ENCODE data around the gene HEY2.

The HEY2 gene

GRCh38 chr6:125793280-125793679, 43.8 kb downstream of the HEY2 start:
- Histone ChIP-seq H3K36me3 (peaks cover 0 to 5% (median 0%) of the 10 kb centered on the region in 11 experiments; a peak in 1 of 22 replicates), H3K27me3 (peaks cover 0 to 10% (median 0%) of the 10 kb centered on the region in 11 experiments; a peak in 2 of 22 replicates), H3K4me1 (peaks cover 42 to 72% (median 55%) of the 10 kb centered on the region in 10 experiments), H3K9me3 (replicated peaks in 1 of 11) (no peaks in the 10 kb centered on the region), H4K20me1 (peaks cover 0 to 20% (median 0%) of the 10 kb centered on the region in 11 experiments; a peak in 2 of 22 replicates), H3K9ac (no peak overlapping the region), H3K4me2 (peak overlapping the region in 6 of 11 experiments; percentile 8 to 96 (median 56); a peak in 7 of 22 replicates), H3K4me3 (no peak overlapping the region), H3K27ac (no peak overlapping the region)
- TF ChIP-seq Cebpa-rat (IDR thresholded peaks at IDR 0.05), result no peak

GRCh38 chr6:125793863-125794262, 44.4 kb downstream of the HEY2 start:
- no peak for TF ChIP-seq Cebpa-rat (IDR thresholded peaks at IDR 0.05)
- Histone ChIP-seq H3K27ac (no peak overlapping the region), H3K36me3 (peaks cover 0 to 5% (median 0%) of the 10 kb centered on the region in 11 experiments; a peak in 1 of 22 replicates), H3K4me2 (peak overlapping the region in 6 of 11 experiments; percentile 9 to 96 (median 61); a peak in 8 of 22 replicates), H3K4me3 (no peak overlapping the region), H3K9ac (no peak overlapping the region), H3K9me3 (replicated peaks in 1 of 11) (no peaks in the 10 kb centered on the region), H3K4me1 (peaks cover 39 to 68% (median 51%) of the 10 kb centered on the region in 10 experiments), H4K20me1 (peaks cover 0 to 21% (median 0%) of the 10 kb centered on the region in 11 experiments; a peak in 4 of 22 replicates), H3K27me3 (peaks cover 0 to 10% (median 0%) of the 10 kb centered on the region in 11 experiments; a peak in 2 of 22 replicates)

GRCh38 chr6:125794342-125795137, 45.1 kb downstream of the HEY2 start:
- peaks cover 0 to 27% (median 0%) of the 10 kb centered on the region in 11 experiments; a peak in 5 of 22 replicates for H4K20me1 ChIP-seq
- H3K4me3 ChIP-seq, result no peak overlapping the region
- no peaks in the 10 kb centered on the region for H3K9me3 ChIP-seq (replicated peaks in 1 of 11)
- H3K9ac ChIP-seq, result no peak overlapping the region
- H3K27me3 ChIP-seq, result peaks cover 0 to 10% (median 0%) of the 10 kb centered on the region in 11 experiments; a peak in 2 of 22 replicates
- peaks cover 39 to 68% (median 51%) of the 10 kb centered on the region in 10 experiments for H3K4me1 ChIP-seq
- no peak for TF ChIP-seq Cebpa-rat (IDR thresholded peaks at IDR 0.05)
- H3K4me2 ChIP-seq, result peak overlapping the region in 5 of 11 experiments; percentile 9 to 96 (median 86); a peak in 7 of 22 replicates
- H3K36me3 ChIP-seq, result peaks cover 0 to 5% (median 0%) of the 10 kb centered on the region in 11 experiments; a peak in 1 of 22 replicates
- H3K27ac ChIP-seq, result no peak overlapping the region

- Histone ChIP-seq H3K9ac (no peak overlapping the region), H3K27me3 (peaks cover 0 to 15% (median 0%) of the 10 kb centered on the region in 11 experiments; a peak in 2 of 22 replicates), H4K20me1 (peaks cover 0 to 30% (median 0%) of the 10 kb centered on the region in 11 experiments; a peak in 5 of 22 replicates), H3K4me1 (peaks cover 32 to 70% (median 48%) of the 10 kb centered on the region in 10 experiments), H3K36me3 (peaks cover 0 to 5% (median 0%) of the 10 kb centered on the region in 11 experiments; a peak in 1 of 22 replicates), H3K27ac (no peak overlapping the region), H3K4me3 (no peak overlapping the region), H3K9me3 (replicated peaks in 1 of 11) (no peaks in the 10 kb centered on the region), H3K4me2 (peak overlapping the region in 2 of 11 experiments; percentile 6 to 86; a peak in 2 of 22 replicates)
- no peak for TF ChIP-seq Cebpa-rat (IDR thresholded peaks at IDR 0.05)
Measured at GRCh38 chr6:125795301-125795700, 45.9 kb downstream of the HEY2 start.

GRCh38 chr6:125797120-125797885, 47.9 kb downstream of the HEY2 start:
- peak overlapping the region; percentile 38 to 74 (median 54); a peak in 21 of 22 replicates for H3K4me2 ChIP-seq
- peaks cover 27 to 77% (median 45%) of the 10 kb centered on the region in 10 experiments for H3K4me1 ChIP-seq
- no peak overlapping the region for H3K9ac ChIP-seq

GRCh38 chr6:125797886-125798444, 48.5 kb downstream of the HEY2 start:
- no peak overlapping the region for H3K4me3 ChIP-seq
- peaks cover 0 to 30% (median 0%) of the 10 kb centered on the region in 11 experiments; a peak in 5 of 22 replicates for H4K20me1 ChIP-seq
- H3K9ac ChIP-seq, result no peak overlapping the region
- peaks cover 0 to 23% (median 0%) of the 10 kb centered on the region in 11 experiments; a peak in 2 of 22 replicates for H3K27me3 ChIP-seq
- H3K36me3 ChIP-seq, result peaks cover 0 to 7% (median 0%) of the 10 kb centered on the region in 11 experiments; a peak in 2 of 22 replicates
- peaks cover 32 to 77% (median 48%) of the 10 kb centered on the region in 10 experiments for H3K4me1 ChIP-seq
- H3K9me3 ChIP-seq (replicated peaks in 1 of 11), result no peaks in the 10 kb centered on the region
- H3K27ac ChIP-seq, result peak overlapping the region in 7 of 11 experiments; percentile 6 to 41 (median 20); a peak in 9 of 22 replicates
- TF ChIP-seq Cebpa-rat (IDR thresholded peaks at IDR 0.05), result no peak
- H3K4me2 ChIP-seq, result peak overlapping the region; percentile 38 to 74 (median 54); a peak in 21 of 22 replicates

More at GRCh38 chr6:125797120-125797885, 47.9 kb downstream of the HEY2 start:
- Histone ChIP-seq H3K36me3 (peaks cover 0 to 7% (median 0%) of the 10 kb centered on the region in 11 experiments; a peak in 2 of 22 replicates), H3K4me3 (no peak overlapping the region), H3K9me3 (replicated peaks in 1 of 11) (no peaks in the 10 kb centered on the region), H4K20me1 (peaks cover 0 to 30% (median 0%) of the 10 kb centered on the region in 11 experiments; a peak in 5 of 22 replicates), H3K27me3 (peaks cover 0 to 23% (median 0%) of the 10 kb centered on the region in 11 experiments; a peak in 2 of 22 replicates), H3K27ac (peak overlapping the region in 2 of 11 experiments; percentile 23 to 41; a peak in 1 of 22 replicates)
- no peak for TF ChIP-seq Cebpa-rat (IDR thresholded peaks at IDR 0.05)

- Histone ChIP-seq H3K27ac (peak overlapping the region in 8 of 11 experiments; percentile 15 to 74 (median 62); a peak in 15 of 22 replicates), H3K36me3 (peaks cover 0 to 7% (median 0%) of the 10 kb centered on the region in 11 experiments; a peak in 2 of 22 replicates), H3K9ac (peak overlapping the region in 7 of 11 experiments; percentile 36 to 69 (median 48); a peak in 9 of 22 replicates), H3K9me3 (replicated peaks in 1 of 11) (no peaks in the 10 kb centered on the region), H3K4me1 (peaks cover 35 to 77% (median 50%) of the 10 kb centered on the region in 10 experiments), H3K4me2 (peak overlapping the region; percentile 63 to 89 (median 74)), H3K4me3 (no peak overlapping the region), H4K20me1 (peaks cover 0 to 30% (median 0%) of the 10 kb centered on the region in 11 experiments; a peak in 5 of 22 replicates), H3K27me3 (peaks cover 0 to 23% (median 0%) of the 10 kb centered on the region in 11 experiments; a peak in 2 of 22 replicates)
- no peak for TF ChIP-seq Cebpa-rat (IDR thresholded peaks at IDR 0.05)
Measured at GRCh38 chr6:125798734-125799508, 49.5 kb downstream of the HEY2 start.
